HepG2 (cell line): Measurements from ENCODE around the gene SLC25A23. TPM values are rescaled to one million over a fixed set of nuclear protein-coding genes. Genes with fewer than 3 reads are reported as not detected.

Experiments used
- ARNTL ChIP-seq: sonication (generic); formaldehyde crosslinking; IDR thresholded peaks from 2 replicates; pipeline ENCODE4 v1.4.0; 2020; ENCODE audit warnings: mild to moderate bottlenecking, missing genetic modification reagents
- FIP1L1 ChIP-seq: fragments of 200-400 bp; formaldehyde crosslinking; IDR thresholded peaks from 2 replicates; pipeline ENCODE4 v1.6.1; 2018; ENCODE audit warnings: low read depth, mild to moderate bottlenecking, low read length, moderate library complexity, borderline replicate concordance; ENCODE audit not compliant: insufficient read depth
- JUND ChIP-seq: sonication (generic); formaldehyde crosslinking; IDR thresholded peaks from 2 replicates; pipeline ENCODE4 v1.8.0; 2022; ENCODE audit warnings: mild to moderate bottlenecking, missing genetic modification reagents
- PCBP1 ChIP-seq: fragments of 200-400 bp; formaldehyde crosslinking; IDR thresholded peaks from 2 replicates; pipeline ENCODE4 v1.6.1; 2017; ENCODE audit warnings: mild to moderate bottlenecking, low read depth, low read length, borderline replicate concordance
- REL ChIP-seq: sonication (generic); formaldehyde crosslinking; conservative IDR thresholded peaks from 2 replicates; pipeline ENCODE4 v1.8.0; 2022; ENCODE audit warnings: mild to moderate bottlenecking, missing genetic modification reagents, moderate library complexity
- RFXANK ChIP-seq: IDR thresholded peaks from 2 replicates; pipeline ENCODE4 v1.6.1; 2016
- RXRA ChIP-seq: sonication (generic); formaldehyde crosslinking; IDR thresholded peaks from 2 replicates; pipeline ENCODE4 v1.5.1; 2020; ENCODE audit warnings: missing genetic modification reagents
- TAF15 ChIP-seq: fragments of 200-400 bp; formaldehyde crosslinking; IDR thresholded peaks from one replicate; pipeline ENCODE4 v1.6.1; 2018; ENCODE audit warnings: mild to moderate bottlenecking, low read depth, low read length; ENCODE audit not compliant: poor library complexity, severe bottlenecking
- THRA ChIP-seq: sonication (generic); formaldehyde crosslinking; IDR thresholded peaks from 2 replicates; pipeline ENCODE4 v1.4.0; 2020; ENCODE audit warnings: missing genetic modification reagents, borderline replicate concordance
- YY1 ChIP-seq: IDR thresholded peaks from 2 replicates; pipeline ENCODE4 v1.6.1; 2011; ENCODE audit warnings: low read length, low read depth, moderate library complexity, mild to moderate bottlenecking; ENCODE audit not compliant: insufficient read depth, insufficient replicate concordance
- ZC3H4 ChIP-seq: sonication (generic); formaldehyde crosslinking; IDR thresholded peaks from 2 replicates; pipeline ENCODE4 v1.4.0; 2020; ENCODE audit warnings: missing genetic modification reagents, borderline replicate concordance
- ZFP82 ChIP-seq: sonication (generic); formaldehyde crosslinking; IDR thresholded peaks from 2 replicates; pipeline ENCODE4 v1.5.1; 2020; ENCODE audit warnings: mild to moderate bottlenecking, missing genetic modification reagents, borderline replicate concordance
- ZNF407 ChIP-seq: sonication (generic); formaldehyde crosslinking; IDR thresholded peaks from one replicate; pipeline ENCODE4 v1.5.1; 2020; ENCODE audit warnings: mild to moderate bottlenecking, missing genetic modification reagents; ENCODE audit errors: not compliant biosample characterization
- ZNF557 ChIP-seq: sonication (generic); formaldehyde crosslinking; IDR thresholded peaks from 2 replicates; pipeline ENCODE4 v1.4.0; 2020; ENCODE audit warnings: missing genetic modification reagents
- ZNF709 ChIP-seq: sonication (generic); formaldehyde crosslinking; IDR thresholded peaks from 2 replicates; pipeline ENCODE4 v1.5.0; 2020; ENCODE audit warnings: mild to moderate bottlenecking, missing genetic modification reagents
- ZUFSP ChIP-seq: sonication (generic); formaldehyde crosslinking; IDR thresholded peaks from 2 replicates; pipeline ENCODE4 v1.9.0; 2021; ENCODE audit warnings: missing genetic modification reagents, mild to moderate bottlenecking, borderline replicate concordance
- polyA plus RNA-seq, 8 experiments: library from polyadenylated mRNA; depleted of rRNA in 3 of 8; stranded (reverse) in 7 of 8; unstranded in 1 of 8; fragments of >200 nt; fragmentation: Illumina TruSeq in 4 of 8; extraction: Trizol in 4 of 8; gene quantifications; 2 replicates each; pipeline versions ENCODE4 v1.2.1 to v1.2.3, GENCODE V29; 2011 to 2016; ENCODE audit warnings: low read depth in 4 of 8, missing spikeins in 1 of 8, mixed read lengths in 1 of 8; ENCODE audit not compliant: insufficient read depth in 1 of 8
- total RNA-seq, 5 experiments: library from RNA; depleted of rRNA; stranded (reverse); fragments of >200 nt; fragmentation: Illumina TruSeq; extraction: Trizol; gene quantifications; 2 replicates each; pipeline ENCODE4 v1.2.3, GENCODE V29; 2016; ENCODE audit warnings: low read depth in 1 of 5

Gene SLC25A23
- total and polyA plus RNA-seq, 2 of the 13 experiments (the other 11 are each of a cell fraction or from before 2014, with no cell fraction given), result 12.4 to 15.2 TPM

- TF ChIP-seq ZC3H4 (no peak), ARNTL (CRISPR knock-in tag) (peak; percentile 97), REL (CRISPR knock-in tag) (no peak), PCBP1 (peak; percentile 69; the same call in 1 of the 2 replicates), ZFP82 (CRISPR knock-in tag) (no peak), ZNF557 (CRISPR knock-in tag) (0 out of 2 replicates have a peak, but pooled peaks have one; percentile 29), RXRA (0 out of 2 replicates have a peak, but pooled peaks have one; percentile 38), TAF15 (no peak), JUND (CRISPR knock-in tag) (0 out of 2 replicates have a peak, but pooled peaks have one; percentile 31), THRA (CRISPR knock-in tag) (0 out of 2 replicates have a peak, but pooled peaks have one; percentile 11), YY1 (peak; percentile 22), ZUFSP (no peak), ZNF709 (CRISPR knock-in tag) (peak; percentile 48; the same call in 1 of the 2 replicates), RFXANK (CRISPR knock-in tag) (0 out of 2 replicates have a peak, but pooled peaks have one; percentile 40), ZNF407 (peak; percentile 55), FIP1L1 (no peak)
Observed at GRCh38 chr19:6424939-6425731, 34.5 kb downstream of the SLC25A23 start (continued).
